Measurements from ENCODE around the gene CALHM3.

GRCh38 chr10:103428989-103429643, 49.9 kb downstream of the CALHM3 start:
- no peak for TF ChIP-seq SMAD3 (CRISPR knock-in tag; IDR thresholded peaks at IDR 0.05; ENCODE audit: borderline replicate concordance)
- no peak for TF ChIP-seq CTCF (IDR thresholded peaks at IDR 0.05)
- no peak for TF ChIP-seq NR2C2 (CRISPR knock-in tag; IDR thresholded peaks at IDR 0.05)
- no peak for TF ChIP-seq PRDM15 (CRISPR knock-in tag; IDR thresholded peaks at IDR 0.05)
- TF ChIP-seq ZSCAN18 (CRISPR knock-in tag; IDR thresholded peaks at IDR 0.05) = no peak

Data from WTC11 (cell line).